Mesendoderm (in vitro differentiated cells): ENCODE results near the gene ZNF486.
"Not testable (repeated sequence)": the region's sequence is repeated elsewhere in the genome, so short reads cannot be mapped to it uniquely, and the experiment has no call there.

Experiments
- DNase-seq: peaks from one replicate; pipeline ENCODE4 v3.0.0; 2013
- H2AK5ac ChIP-seq: 2 replicates; pipeline ENCODE4 v1.6.1; 2013; ENCODE audit warnings: low read length, inconsistent platforms
- H2BK120ac ChIP-seq: 2 replicates; pipeline ENCODE4 v1.6.1; 2013; ENCODE audit warnings: low read depth, mild to moderate bottlenecking, low read length, moderate library complexity, mixed read lengths
- H2BK15ac ChIP-seq: replicated peaks from 2 replicates; pipeline ENCODE4 v1.6.1; 2013; ENCODE audit warnings: low read depth, mild to moderate bottlenecking, moderate library complexity
- H2BK5ac ChIP-seq: 2 replicates; pipeline ENCODE4 v1.6.1; 2013; ENCODE audit warnings: low read length, inconsistent platforms
- H3K18ac ChIP-seq: 2 replicates; pipeline ENCODE4 v1.6.1; 2013; ENCODE audit warnings: mild to moderate bottlenecking, low read length, mixed read lengths
- H3K23ac ChIP-seq: one replicate; pipeline ENCODE4 v1.6.1; 2013; ENCODE audit warnings: low read length
- H3K27ac ChIP-seq: 2 replicates; pipeline ENCODE4 v1.5.1; 2013; ENCODE audit warnings: low read depth, mild to moderate bottlenecking, inconsistent platforms, low read length, moderate library complexity
- H3K27me3 ChIP-seq: 2 replicates; pipeline ENCODE4 v1.6.1; 2013; ENCODE audit warnings: low read length, control low read depth, mild to moderate bottlenecking, inconsistent platforms; ENCODE audit not compliant: insufficient read depth, poor library complexity
- H3K36me3 ChIP-seq: 2 replicates; pipeline ENCODE4 v1.6.1; 2013; ENCODE audit warnings: low read length, inconsistent platforms; ENCODE audit not compliant: control insufficient read depth, insufficient read depth
- H3K4ac ChIP-seq: one replicate; pipeline ENCODE4 v1.6.1; 2013; ENCODE audit warnings: low read depth, mild to moderate bottlenecking, low read length, moderate library complexity
- H3K4me1 ChIP-seq: 2 replicates; pipeline ENCODE4 v1.6.1; 2013; ENCODE audit warnings: low read depth, low read length, inconsistent platforms; ENCODE audit not compliant: control insufficient read depth
- H3K4me2 ChIP-seq: 2 replicates; pipeline ENCODE4 v1.6.1; 2013; ENCODE audit warnings: low read length
- H3K4me3 ChIP-seq: 2 replicates; pipeline ENCODE4 v1.5.1; 2013; ENCODE audit warnings: mild to moderate bottlenecking, low read length
- H3K56ac ChIP-seq: one replicate; pipeline ENCODE4 v1.6.1; 2013; ENCODE audit warnings: low read length
- H3K79me1 ChIP-seq: 2 replicates; pipeline ENCODE4 v1.6.1; 2013; ENCODE audit warnings: low read length, inconsistent platforms
- H3K79me2 ChIP-seq: 2 replicates; pipeline ENCODE4 v1.6.1; 2013; ENCODE audit warnings: mild to moderate bottlenecking, low read length; ENCODE audit not compliant: control insufficient read depth, insufficient read depth
- H3K9ac ChIP-seq: 2 replicates; pipeline ENCODE4 v1.6.1; 2013; ENCODE audit warnings: low read length, inconsistent platforms
- H4K5ac ChIP-seq: one replicate; pipeline ENCODE4 v1.6.1; 2013; ENCODE audit warnings: low read length
- H4K8ac ChIP-seq: one replicate; pipeline ENCODE4 v1.6.1; 2013; ENCODE audit warnings: low read depth, mild to moderate bottlenecking, control low read depth, low read length, moderate library complexity
- WGBS: extraction: QIAGEN DNeasy Blood & Tissue Kit; methylation state at CpG from one replicate; pipeline ENCODE4 v1.1.7; 2013; ENCODE audit warnings: low lambda C conversion rate, missing lambda C conversion rate; ENCODE audit not compliant: insufficient coverage; ENCODE audit errors: extremely low coverage; 5-methylcytosine and 5-hydroxymethylcytosine counted together

Gene ZNF486

DNA sequence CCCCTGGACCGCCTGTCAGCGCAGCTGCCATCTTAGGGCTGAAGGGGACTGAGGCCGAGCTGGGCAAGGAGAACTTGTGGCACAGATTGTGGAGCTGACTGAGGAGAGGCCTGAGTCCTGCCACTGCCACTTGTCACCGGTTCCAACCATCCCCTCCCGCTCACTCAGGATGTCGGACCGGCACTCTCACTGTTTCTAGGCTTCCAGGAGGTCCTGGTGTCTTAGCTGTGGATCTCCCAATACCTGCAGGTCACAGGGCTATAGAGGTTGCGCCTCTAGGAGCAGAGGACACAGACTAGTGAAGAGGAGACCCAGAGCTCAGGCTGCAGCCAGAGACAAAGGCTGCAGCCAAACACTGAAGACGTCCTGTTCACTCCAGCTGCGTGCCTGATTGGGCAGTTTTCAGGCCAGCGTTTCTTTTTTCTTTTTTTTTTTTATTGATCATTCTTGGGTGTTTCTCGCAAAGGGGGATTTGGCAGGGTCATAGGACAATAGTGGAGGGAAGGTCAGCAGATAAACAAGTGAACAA lies 15.3 kb upstream of the ZNF486 start:
- Histone ChIP-seq H3K56ac (no peak overlapping the region), H3K4me3 (no peak overlapping the region), H3K79me2 (no peaks in the 10 kb centered on the region), H2BK120ac (no peak overlapping the region), H4K8ac (no peak overlapping the region), H3K36me3 (no peaks in the 10 kb centered on the region), H3K23ac (no peak overlapping the region), H2BK5ac (no peak overlapping the region), H3K27ac (no peak overlapping the region), H3K4me2 (no peak overlapping the region), H2AK5ac (no peak overlapping the region), H3K18ac (no peak overlapping the region), H4K5ac (no peak overlapping the region), H3K79me1 (no peaks in the 10 kb centered on the region), H2BK15ac (no peak overlapping the region), H3K4ac (no peak overlapping the region), H3K9ac (no peak overlapping the region), H3K27me3 (no peaks in the 10 kb centered on the region), H3K4me1 (no peaks in the 10 kb centered on the region)
- no CpG with 5 or more reads among the region's 12 CpGs for WGBS
- peak; percentile 21 for DNase-seq

DNA sequence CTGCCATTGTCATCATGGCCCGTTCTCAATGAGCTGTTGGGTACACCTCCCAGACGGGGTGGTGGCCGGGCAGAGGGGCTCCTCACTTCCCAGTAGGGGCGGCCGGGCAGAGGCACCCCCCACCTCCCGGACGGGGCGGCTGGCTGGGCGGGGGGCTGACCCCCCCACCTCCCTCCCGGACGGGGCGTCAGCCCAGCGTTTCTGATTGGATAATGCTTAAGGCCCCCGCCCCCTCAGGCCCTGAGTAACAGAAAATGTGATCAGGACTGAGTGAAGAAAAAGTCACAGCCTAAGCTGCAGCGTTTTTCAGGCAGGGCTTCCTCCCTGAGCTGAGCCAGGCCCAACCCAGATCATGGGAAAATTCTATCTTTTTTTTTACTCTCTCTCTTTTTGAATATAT lies 14.5 kb upstream of the ZNF486 start:
- not testable (repeated sequence) for H3K4ac ChIP-seq
- peak; percentile 71 for DNase-seq

GRCh38 chr19:20153281-20153680 lies 13.7 kb upstream of the ZNF486 start:
- H2BK5ac ChIP-seq = no peak overlapping the region
- no peak overlapping the region for H4K8ac ChIP-seq
- H2AK5ac ChIP-seq = no peak overlapping the region
- no peaks in the 10 kb centered on the region for H3K4me1 ChIP-seq
- H3K79me2 ChIP-seq = no peaks in the 10 kb centered on the region
- H3K79me1 ChIP-seq = no peaks in the 10 kb centered on the region
- H2BK15ac ChIP-seq = no peak overlapping the region
- H3K18ac ChIP-seq = no peak overlapping the region
- no peak overlapping the region for H3K56ac ChIP-seq
- no peaks in the 10 kb centered on the region for H3K36me3 ChIP-seq
- H3K9ac ChIP-seq = no peak overlapping the region
- no peak overlapping the region for H3K27ac ChIP-seq
- no peak overlapping the region for H3K4me2 ChIP-seq
- H4K5ac ChIP-seq = no peak overlapping the region
- no peak overlapping the region for H3K23ac ChIP-seq
- no peak for DNase-seq
- no peak overlapping the region for H2BK120ac ChIP-seq
- no peak overlapping the region for H3K4me3 ChIP-seq
- WGBS = no CpG with 5 or more reads among the region's 4 CpGs
- no peak overlapping the region for H3K4ac ChIP-seq
- no peaks in the 10 kb centered on the region for H3K27me3 ChIP-seq

More for the DNA sequence above, 14.5 kb upstream of the ZNF486 start:
- not testable (repeated sequence) for H3K23ac ChIP-seq, H3K79me1 ChIP-seq, H2BK5ac ChIP-seq, H3K36me3 ChIP-seq, H4K5ac ChIP-seq, H3K79me2 ChIP-seq, H4K8ac ChIP-seq, H2BK120ac ChIP-seq, H3K18ac ChIP-seq, H3K9ac ChIP-seq, H2BK15ac ChIP-seq, H3K4me3 ChIP-seq, H3K27me3 ChIP-seq, H3K56ac ChIP-seq, H3K27ac ChIP-seq, H3K4me2 ChIP-seq, H3K4me1 ChIP-seq, H2AK5ac ChIP-seq
- no CpG with 5 or more reads among the region's 15 CpGs for WGBS

DNA sequence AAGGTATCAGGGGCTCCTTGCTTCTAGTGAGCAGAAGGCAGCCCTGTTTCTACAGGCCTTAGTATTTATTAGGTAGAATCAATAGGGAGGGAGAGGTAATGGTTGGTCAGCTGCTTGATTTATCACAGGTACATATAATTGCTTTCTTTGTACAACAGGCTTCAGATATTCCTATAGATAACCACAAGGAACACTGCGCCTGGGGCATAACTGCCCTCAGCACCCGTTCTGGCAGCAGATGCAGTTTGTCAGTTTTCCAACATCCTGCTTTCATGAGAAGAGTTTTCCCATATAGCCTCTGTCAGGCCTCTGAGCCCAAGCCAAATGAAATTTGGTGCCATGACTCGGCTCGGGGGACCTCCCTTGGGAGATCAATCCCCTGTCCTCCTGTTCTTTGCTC lies 12.4 kb upstream of the ZNF486 start:
- no peak overlapping the region for H3K4me2 ChIP-seq
- H4K5ac ChIP-seq = no peak overlapping the region
- DNase-seq = no peak
- H2BK120ac ChIP-seq = no peak overlapping the region
- no peaks in the 10 kb centered on the region for H3K36me3 ChIP-seq
- H2AK5ac ChIP-seq = no peak overlapping the region
- H4K8ac ChIP-seq = no peak overlapping the region
- H3K79me2 ChIP-seq = no peaks in the 10 kb centered on the region
- no peak overlapping the region for H3K4me3 ChIP-seq
- WGBS = no CpG with 5 or more reads among the region's 4 CpGs
- H3K4ac ChIP-seq = no peak overlapping the region
- no peak overlapping the region for H3K56ac ChIP-seq
- H3K9ac ChIP-seq = no peak overlapping the region
- H3K27me3 ChIP-seq = no peaks in the 10 kb centered on the region
- H3K27ac ChIP-seq = no peak overlapping the region
- no peak overlapping the region for H2BK5ac ChIP-seq
- H3K79me1 ChIP-seq = no peaks in the 10 kb centered on the region
- H2BK15ac ChIP-seq = no peak overlapping the region
- no peaks in the 10 kb centered on the region for H3K4me1 ChIP-seq
- no peak overlapping the region for H3K18ac ChIP-seq
- H3K23ac ChIP-seq = no peak overlapping the region

- Histone ChIP-seq H3K4me1 (no peaks in the 10 kb centered on the region), H3K36me3 (no peaks in the 10 kb centered on the region), H3K4ac (no peak overlapping the region), H3K27ac (no peak overlapping the region), H2BK120ac (no peak overlapping the region), H3K79me1 (no peaks in the 10 kb centered on the region), H2BK15ac (no peak overlapping the region), H4K5ac (no peak overlapping the region), H3K9ac (no peak overlapping the region), H2AK5ac (no peak overlapping the region), H3K4me2 (no peak overlapping the region), H3K79me2 (peaks cover 4% of the 10 kb centered on the region), H2BK5ac (no peak overlapping the region), H3K4me3 (no peak overlapping the region), H3K56ac (no peak overlapping the region), H3K27me3 (no peaks in the 10 kb centered on the region), H3K23ac (no peak overlapping the region), H4K8ac (no peak overlapping the region), H3K18ac (no peak overlapping the region)
- no peak for DNase-seq
- WGBS = no CpG with 5 or more reads among the region's 3 CpGs
These were observed 4.2 kb upstream of the ZNF486 start for GRCh38 chr19:20162821-20163220.

GRCh38 chr19:20164456-20164855 lies 2.6 kb upstream of the ZNF486 start:
- H3K4me3 ChIP-seq = no peak overlapping the region
- no peak for DNase-seq
- no peak overlapping the region for H4K5ac ChIP-seq
- H3K4me1 ChIP-seq = no peaks in the 10 kb centered on the region
- H4K8ac ChIP-seq = no peak overlapping the region
- H3K79me2 ChIP-seq = peaks cover 14% of the 10 kb centered on the region
- H3K4me2 ChIP-seq = no peak overlapping the region
- no peak overlapping the region for H2BK15ac ChIP-seq
- no peak overlapping the region for H2BK5ac ChIP-seq
- no peak overlapping the region for H3K27ac ChIP-seq
- no peak overlapping the region for H3K18ac ChIP-seq
- H3K4ac ChIP-seq = no peak overlapping the region
- peaks cover 2% of the 10 kb centered on the region for H3K79me1 ChIP-seq
- H3K27me3 ChIP-seq = no peaks in the 10 kb centered on the region
- H3K36me3 ChIP-seq = no peaks in the 10 kb centered on the region
- H3K23ac ChIP-seq = no peak overlapping the region
- H2AK5ac ChIP-seq = no peak overlapping the region
- no peak overlapping the region for H2BK120ac ChIP-seq
- no peak overlapping the region for H3K56ac ChIP-seq
- WGBS = no CpG with 5 or more reads among the region's 1 CpG
- H3K9ac ChIP-seq = no peak overlapping the region
